SK-N-MC (cell line): ENCODE results near the gene PRKG1.

ENCODE experiments used
- EZH2 ChIP-seq: fragments of 200-600 bp; sonication (generic); IDR thresholded peaks from one replicate; pipeline ENCODE4 v1.6.1; 2017; ENCODE audit warnings: antibody characterized with exemption
- FOXP2 ChIP-seq: optimal IDR thresholded peaks from 2 replicates; pipeline ENCODE3; 2011; ENCODE audit warnings: mild to moderate bottlenecking, moderate library complexity; ENCODE audit not compliant: insufficient read depth; ENCODE audit errors: extremely low read length, control extremely low read depth
- POLR2AphosphoS5 ChIP-seq: IDR thresholded peaks from 2 replicates; pipeline ENCODE4 v1.6.1; 2012; ENCODE audit warnings: mild to moderate bottlenecking, low read depth, low read length, borderline replicate concordance

DNA sequence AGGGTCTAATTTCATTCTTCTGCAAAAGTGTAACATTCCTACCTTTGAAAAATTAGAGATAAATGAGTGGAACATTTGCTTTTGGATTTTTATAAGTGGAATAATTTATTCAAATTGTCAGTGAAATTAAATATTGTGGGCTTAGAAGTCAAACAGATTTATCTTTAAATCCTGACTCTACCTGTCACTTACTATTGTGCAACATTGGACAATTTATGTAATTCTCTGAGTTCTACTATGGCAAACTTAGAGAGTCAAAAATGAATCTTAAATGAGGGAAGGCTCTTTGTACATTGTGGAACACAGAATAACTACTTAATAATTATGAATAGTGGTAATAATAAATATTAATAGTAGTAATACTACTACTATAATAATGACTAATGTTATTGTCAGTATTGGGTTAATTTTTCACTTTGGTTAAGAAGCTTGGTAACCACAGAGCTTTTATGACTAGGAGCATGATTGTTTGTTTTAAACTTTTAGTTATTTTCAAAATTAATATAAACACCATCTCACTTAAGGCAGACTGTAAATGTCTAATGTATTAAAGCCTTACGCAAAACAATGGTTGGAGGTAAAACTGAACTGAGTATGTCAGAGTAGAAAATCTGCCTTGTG is 70.0 kb downstream of the PRKG1 start:
- TF ChIP-seq EZH2, result no peak
- no peak for TF ChIP-seq POLR2AphosphoS5
- TF ChIP-seq FOXP2, result no peak
